GM18517 (cell line): ENCODE data around the gene TIPRL.
"Not testable (repeated sequence)": the region's sequence is repeated elsewhere in the genome, so short reads cannot be mapped to it uniquely, and the experiment has no call there.

ENCODE experiments used
- ATAC-seq: cut with Tn5 transposase; IDR thresholded peaks from one replicate; pipeline ENCODE4 v1.9.1; 2021; ENCODE audit warnings: mild to moderate bottlenecking, moderate library complexity; ENCODE audit not compliant: unreplicated experiment

TIPRL gene

DNA sequence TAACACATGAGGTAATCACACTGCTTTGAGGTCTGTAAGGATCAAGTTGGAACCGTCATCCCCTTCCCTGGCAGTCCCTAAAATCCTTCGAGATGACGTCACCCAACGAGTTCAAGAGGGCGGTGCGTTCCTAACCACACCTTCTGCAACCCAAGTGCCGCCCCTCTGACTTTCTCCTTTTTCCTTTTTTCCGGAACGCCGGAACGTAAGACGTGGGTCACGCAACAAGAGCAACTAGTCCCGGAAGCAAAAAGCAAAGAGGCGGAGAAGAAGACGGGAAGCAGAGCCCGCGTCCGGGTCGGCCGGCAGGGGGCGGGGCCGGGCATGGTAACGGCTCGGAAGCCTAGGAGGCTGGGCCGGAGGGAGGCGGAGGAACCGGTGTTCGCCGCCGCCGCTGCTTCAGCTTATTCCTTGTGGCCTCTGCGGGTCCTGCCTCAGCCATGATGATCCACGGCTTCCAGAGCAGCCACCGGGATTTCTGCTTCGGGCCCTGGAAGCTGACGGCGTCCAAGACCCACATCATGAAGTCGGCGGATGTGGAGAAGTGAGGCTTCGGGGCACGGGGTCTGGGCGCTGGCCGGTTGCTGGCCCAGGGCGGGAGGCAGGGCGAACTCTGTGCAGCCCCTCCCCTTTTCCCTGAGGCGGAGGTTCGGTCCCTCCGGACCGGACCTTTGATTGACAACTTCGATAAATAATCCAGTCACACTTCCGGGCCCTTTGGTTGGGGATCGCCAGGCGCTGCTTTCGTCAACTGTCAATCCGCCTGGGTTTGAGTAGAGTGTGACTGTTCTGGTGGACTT is at the start of gene TIPRL:
TIPRL (plus strand) TSS at position 325 of the 800 bp plus-strand sequence; CDS start at position 441, 116 bp downstream.
- peak; percentile 87 for ATAC-seq

DNA sequence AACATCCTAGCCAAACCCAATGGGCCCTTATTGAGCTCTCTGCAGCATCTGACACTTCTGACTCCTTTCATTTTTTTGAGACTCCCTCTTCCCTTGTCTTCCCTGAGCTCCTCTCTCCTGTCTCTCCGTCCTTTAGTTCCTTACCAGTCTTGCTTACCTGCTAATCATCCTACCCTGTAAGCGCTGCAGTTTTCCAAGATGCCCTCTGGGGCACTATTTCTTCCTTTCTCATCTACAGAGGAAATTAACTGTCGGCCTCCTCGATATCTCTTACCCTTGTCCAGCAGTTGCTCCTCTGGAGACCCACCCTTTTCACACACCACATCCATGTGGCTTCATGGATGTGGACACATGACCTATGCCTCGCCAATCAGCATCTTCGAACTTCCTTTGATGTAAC is 48.8 kb upstream of the TIPRL start:
- no peak for ATAC-seq

DNA sequence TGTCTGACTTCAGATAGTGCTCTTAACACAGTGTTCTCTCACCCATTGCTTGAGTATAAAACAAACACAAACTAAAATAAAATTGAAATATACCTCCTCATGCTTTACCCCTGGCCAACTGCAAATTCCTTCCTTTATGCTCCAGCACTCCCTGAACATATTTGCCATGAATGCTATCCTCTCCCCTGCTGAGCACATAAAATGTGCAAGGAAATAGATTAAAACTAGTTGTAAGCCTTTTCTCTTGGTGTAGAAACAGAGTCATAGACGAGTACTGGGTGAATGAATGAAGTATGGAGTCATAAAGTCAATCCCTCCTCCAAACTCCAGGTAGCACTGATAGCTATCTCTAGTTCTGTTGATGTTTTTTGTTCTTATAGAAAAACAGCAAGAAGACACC is 44.6 kb upstream of the TIPRL start:
- no peak for ATAC-seq

- ATAC-seq, result no peak
Observed at GRCh38 chr1:168134642-168135041, 44.1 kb upstream of the TIPRL start.

- no peak for ATAC-seq
Observed at GRCh38 chr1:168135116-168135920, 43.4 kb upstream of the TIPRL start.

GRCh38 chr1:168135921-168136708 is 42.6 kb upstream of the TIPRL start:
- ATAC-seq, result no peak

DNA sequence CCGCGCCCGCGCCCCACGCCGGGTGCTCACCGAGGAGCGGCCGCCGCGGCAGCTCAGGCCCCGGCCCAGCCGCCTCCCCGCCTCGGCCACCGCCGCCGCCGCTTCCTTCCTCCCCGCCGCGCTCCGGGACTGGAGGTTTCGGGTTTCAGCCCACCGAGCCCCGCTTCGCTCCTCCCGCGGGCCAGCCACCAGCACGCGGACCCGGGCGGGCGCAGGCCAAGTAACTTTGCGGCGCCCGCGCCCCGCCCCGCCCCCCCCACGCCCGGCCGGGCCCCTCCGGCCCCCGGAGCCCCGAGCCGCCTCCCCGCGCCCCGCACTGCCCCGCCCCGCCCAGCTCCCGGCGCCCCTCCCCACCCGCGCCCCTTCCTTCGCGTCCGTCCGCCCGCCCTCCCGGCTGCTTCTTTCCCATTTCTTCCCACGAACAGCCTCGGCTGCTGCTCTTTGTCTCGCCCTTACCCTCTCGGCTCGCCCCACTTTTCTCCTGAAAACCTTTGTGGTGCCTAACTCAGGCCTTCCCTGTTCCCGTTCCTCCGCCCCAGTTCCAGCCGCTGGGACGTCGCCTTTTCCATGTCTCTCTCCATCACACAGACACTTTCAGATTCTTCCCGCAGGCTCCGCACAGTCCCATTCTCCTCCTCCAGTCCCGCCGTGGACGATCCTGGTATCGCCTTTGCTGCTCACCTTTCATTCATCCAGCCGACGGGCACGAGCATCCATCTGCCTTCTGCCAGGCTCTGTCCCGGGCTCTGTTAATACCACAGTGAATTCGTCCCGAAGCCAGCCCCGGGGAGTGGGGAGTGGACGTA is 41.9 kb upstream of the TIPRL start, which contains the start of gene GPR161:
GPR161 (minus strand) TSS at position 222 of the 806 bp plus-strand sequence. CDS start 32,080 bp downstream, outside the sequence.
- ATAC-seq, result no peak

- no peak for ATAC-seq
Observed at GRCh38 chr1:168137515-168137821, 41.3 kb upstream of the TIPRL start.

DNA sequence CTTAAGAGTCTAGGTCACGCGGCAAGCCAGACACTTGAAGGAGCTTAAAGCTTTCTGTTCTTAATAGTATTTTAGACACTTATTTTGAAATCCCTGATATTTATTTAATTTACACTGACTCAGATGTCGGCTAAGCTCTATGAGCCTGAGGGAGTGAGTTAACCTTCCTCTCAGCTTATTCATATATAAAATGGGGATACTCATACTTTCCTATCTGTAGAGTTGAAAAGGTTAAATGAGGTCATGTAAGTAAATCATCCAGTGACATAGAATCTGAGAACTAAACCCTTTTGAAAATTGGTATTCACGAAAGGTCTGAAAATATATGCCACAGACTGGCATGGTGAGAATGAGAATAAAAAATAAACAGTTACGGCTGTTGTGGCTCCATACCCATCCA is 40.6 kb upstream of the TIPRL start:
- ATAC-seq, result no peak

GRCh38 chr1:168139070-168139469 is 39.7 kb upstream of the TIPRL start:
- no peak for ATAC-seq

DNA sequence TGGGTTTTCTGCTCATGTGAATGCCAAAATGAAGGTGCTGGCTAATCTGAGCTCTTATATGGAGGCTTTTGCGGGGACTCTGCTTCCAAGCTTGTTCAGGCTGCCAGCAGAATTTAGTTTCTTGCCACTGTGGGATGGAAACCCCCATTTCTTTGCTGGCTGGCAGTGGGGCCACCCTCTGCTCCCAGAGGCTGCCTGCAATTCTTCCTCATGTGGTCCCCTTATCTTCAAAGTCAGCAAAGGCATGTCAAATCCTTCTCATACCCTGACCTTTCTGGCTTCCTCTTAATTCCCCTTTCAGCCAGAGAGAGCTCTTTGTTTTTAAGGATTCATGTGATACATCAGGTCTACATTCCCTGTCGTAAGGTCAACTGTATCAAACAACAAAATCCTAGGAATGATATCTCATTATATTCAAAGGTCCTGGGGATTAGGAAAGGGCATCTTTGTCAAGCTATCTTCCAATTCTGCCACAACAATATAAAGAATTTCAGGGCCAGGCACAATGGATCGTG is 36.8 kb upstream of the TIPRL start:
- no peak for ATAC-seq

DNA sequence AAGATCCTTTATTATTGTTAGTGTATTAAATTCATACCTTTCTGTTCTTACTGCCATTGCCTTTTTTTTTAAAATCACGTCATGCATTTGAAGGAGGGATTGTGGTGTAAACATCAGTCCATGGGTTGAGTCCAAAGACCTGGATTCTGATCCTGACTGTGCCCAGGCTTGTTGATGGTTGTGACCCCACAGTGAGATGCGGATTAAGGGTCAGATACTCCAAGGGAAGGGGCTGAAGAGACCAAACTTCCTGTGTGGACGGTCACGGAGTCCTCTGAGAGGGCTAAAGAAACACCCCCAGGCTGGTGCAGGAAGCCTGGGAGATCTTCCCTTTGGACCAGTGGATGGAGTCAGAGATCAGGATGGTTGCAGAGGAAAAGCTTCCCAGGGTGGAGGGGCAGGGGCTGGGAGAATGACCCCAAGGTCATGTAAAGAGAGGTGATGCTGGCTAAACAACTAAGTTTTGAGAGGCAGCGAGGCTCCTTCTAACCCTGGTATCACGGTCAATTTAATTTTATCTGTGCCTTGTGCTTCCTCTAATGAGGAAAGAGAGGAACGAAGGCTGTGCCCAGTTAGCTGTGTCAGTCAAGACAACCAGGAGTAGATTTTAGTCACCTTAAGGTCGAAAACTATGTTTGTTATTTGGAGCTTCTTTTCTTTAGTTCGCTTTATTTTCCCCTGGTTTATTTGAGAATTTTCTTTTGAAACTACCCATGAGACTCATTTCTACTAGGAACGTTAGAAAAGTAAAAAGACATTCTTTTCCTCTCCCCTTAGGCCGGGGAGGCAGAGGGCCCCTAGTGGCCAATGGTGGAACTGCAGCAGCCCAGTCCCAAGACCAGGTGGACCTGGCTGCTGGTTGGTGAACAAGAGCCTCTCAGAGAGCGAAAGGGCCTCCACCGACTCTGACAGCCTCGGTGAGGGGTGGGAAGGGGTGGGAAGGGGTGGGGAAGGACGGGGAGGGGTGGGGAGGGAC is 33.3 kb upstream of the TIPRL start:
- peak; percentile 78 for ATAC-seq

DNA sequence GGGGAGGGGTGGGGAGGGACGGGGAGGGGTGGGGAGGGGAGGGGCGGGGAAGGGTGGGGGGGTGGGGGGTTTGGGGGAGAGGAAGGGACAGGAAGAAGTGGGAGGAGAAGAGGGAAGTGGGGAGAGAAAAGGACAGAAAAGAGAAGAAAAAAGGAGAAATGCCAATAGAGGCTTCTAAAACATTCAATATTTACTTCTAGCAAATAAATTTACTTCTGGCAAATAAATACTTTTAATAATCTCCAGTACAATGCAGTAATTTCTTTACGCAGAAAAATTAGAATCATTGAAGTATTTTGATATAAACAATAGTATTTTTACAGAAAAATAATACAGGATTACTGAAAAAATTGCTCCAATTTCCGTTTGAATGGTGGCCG is 32.6 kb upstream of the TIPRL start:
- ATAC-seq, result no peak

GRCh38 chr1:168146626-168147025 is 32.1 kb upstream of the TIPRL start:
- no peak for ATAC-seq

DNA sequence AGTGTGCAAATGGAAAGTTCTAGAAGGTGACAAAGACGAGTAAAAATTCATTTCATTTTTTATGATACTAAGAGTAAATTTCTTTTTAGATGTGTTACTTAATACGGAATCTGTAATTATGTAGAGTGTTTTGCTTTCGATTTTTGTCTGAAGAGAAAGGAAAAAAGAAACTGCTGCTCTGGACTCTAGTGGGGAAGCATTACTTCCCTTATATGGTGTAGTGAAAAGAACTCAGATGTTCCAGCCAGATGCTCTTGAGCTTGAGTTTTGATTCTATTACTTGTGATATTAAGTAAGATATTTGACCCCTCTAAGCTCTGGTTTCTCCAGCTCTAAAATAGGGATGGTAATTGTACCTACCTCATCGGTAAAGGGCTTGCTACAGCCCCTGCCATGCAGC is 29.8 kb upstream of the TIPRL start:
- no peak for ATAC-seq

GRCh38 chr1:168150283-168150682 is 28.5 kb upstream of the TIPRL start:
- ATAC-seq, result no peak

GRCh38 chr1:168151935-168152334 is 26.8 kb upstream of the TIPRL start:
- ATAC-seq, result no peak

DNA sequence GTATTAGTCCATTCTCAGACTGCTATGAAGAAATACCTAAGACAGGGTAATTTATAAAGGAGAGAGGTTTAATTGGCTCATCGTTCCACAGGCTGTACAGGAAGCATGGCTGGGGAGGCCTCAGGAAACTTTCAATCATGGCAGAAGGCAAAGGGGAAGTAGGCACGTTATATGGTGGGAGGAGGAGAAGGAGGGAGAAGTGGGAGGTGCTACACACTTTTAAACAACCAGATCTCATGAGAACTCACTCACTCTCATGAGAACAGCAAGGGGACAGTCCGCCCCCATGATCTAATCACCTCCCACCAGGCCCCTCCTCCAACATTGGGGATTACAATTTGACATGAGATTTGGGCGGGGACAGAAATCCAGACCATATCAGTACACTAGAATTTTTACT is 24.1 kb upstream of the TIPRL start:
- ATAC-seq, result not testable (repeated sequence)

- no peak for ATAC-seq
Observed at GRCh38 chr1:168155910-168156309, 22.9 kb upstream of the TIPRL start.
